Gastroesophageal sphincter (tissue), 4 donors: Measurements from ENCODE around the gene MCMBP. TPM values are rescaled to one million over a fixed set of nuclear protein-coding genes. Genes with fewer than 3 reads are reported as not detected.

Experiments used
- ATAC-seq: fragments of 150-250 bp; one replicate; pipeline ENCODE4 v1.9.1; 2016; ENCODE audit warnings: mild to moderate bottlenecking, moderate library complexity
- H3K27ac ChIP-seq, 4 donors: fragments of 200-600 bp; sonication (generic) in 3 of 4; 1 replicate in 3 of 4; 2 replicates in 1 of 4; pipeline ENCODE4 v1.5.1; 2016 to 2019
- H3K27me3 ChIP-seq: fragments of 200-600 bp; sonication (generic); one replicate; pipeline ENCODE4 v1.5.1; 2019
- H3K36me3 ChIP-seq, 2 donors: fragments of 200-600 bp; sonication (generic); one replicate each; pipeline ENCODE4 v1.5.1; 2019; ENCODE audit warnings: control low read depth in 1 of 2
- H3K4me1 ChIP-seq, 3 donors: fragments of 200-600 bp; sonication (generic); 1 replicate in 2 of 3; 2 replicates in 1 of 3; pipeline ENCODE4 v1.5.1; 2016 to 2019; ENCODE audit warnings: control low read depth in 2 of 3
- H3K4me3 ChIP-seq, 2 donors: fragments of 200-600 bp; sonication (generic); one replicate each; pipeline ENCODE4 v1.5.1; 2019; ENCODE audit warnings: mild to moderate bottlenecking in 1 of 2, moderate library complexity in 1 of 2
- H3K9me3 ChIP-seq, 3 donors: fragments of 200-600 bp; sonication (generic); one replicate each; pipeline ENCODE4 v1.5.1; 2017 to 2019; ENCODE audit warnings: control low read depth in 2 of 3
- CTCF ChIP-seq, 4 experiments: fragments of 200-600 bp in 2 of 4; fragments of 450-650 bp in 2 of 4; sonication (generic) in 1 of 4; IDR thresholded peaks; one replicate each; pipeline ENCODE4 v1.5.1; 2017 to 2019; ENCODE audit warnings: antibody characterized with exemption in 4 of 4, mild to moderate bottlenecking in 2 of 4, moderate library complexity in 2 of 4
- EP300 ChIP-seq: sonication (generic); formaldehyde crosslinking; IDR thresholded peaks from one replicate; pipeline ENCODE4 v1.6.1; 2017; ENCODE audit warnings: antibody characterized with exemption, mild to moderate bottlenecking
- POLR2A ChIP-seq, 2 donors: fragments of 450-650 bp; IDR thresholded peaks; one replicate each; pipeline ENCODE4 v1.6.1; 2017; ENCODE audit warnings: antibody characterized with exemption in 2 of 2, mild to moderate bottlenecking in 2 of 2, moderate library complexity in 1 of 2
- POLR2AphosphoS5 ChIP-seq: sonication (generic); formaldehyde crosslinking; IDR thresholded peaks from one replicate; pipeline ENCODE4 v1.6.1; 2017; ENCODE audit warnings: antibody characterized with exemption
- WGBS, 2 donors: methylation state at CpG; one replicate each; pipeline ENCODE4 v1.1.5; 2018; ENCODE audit warnings: low coverage in 1 of 2; 5-methylcytosine and 5-hydroxymethylcytosine counted together
- total RNA-seq, 4 donors: library from RNA; depleted of rRNA; stranded (reverse); fragments of >200 nt; gene quantifications; one replicate each; pipeline ENCODE4 v1.1.0, GENCODE V29; 2016

The MCMBP gene
- total RNA-seq = 10 to 100 TPM; 45.0 to 68.0 (median 54.8) TPM

GRCh38 chr10:119872610-119872859 lies at the start of gene MCMBP:
TSS of gene MCMBP (minus strand) at chr10:119872843. CDS start at chr10:119872584, 259 bp downstream.
- no peaks in the 10 kb centered on the region for H3K27me3 ChIP-seq
- ATAC-seq = peak; percentile 46
- WGBS, 2 donors = no CpG with 5 or more reads among the region's 42 CpGs
- peak within 1 kb of the TSS; percentile 86 to 94 for H3K4me3 ChIP-seq
- H3K9me3 ChIP-seq = no peaks in the 10 kb centered on the region
- TF ChIP-seq POLR2A (IDR thresholded peaks at IDR 0.05) (peak; percentile 63 to 86), CTCF (IDR thresholded peaks at IDR 0.05) (no peak)
- H3K36me3 ChIP-seq = no peaks in the 10 kb centered on the region
- peak within 1 kb of the TSS; percentile 68 to 89 (median 84) for H3K27ac ChIP-seq
- peaks cover 0 to 52% (median 7%) of the 10 kb centered on the region in 3 donors for H3K4me1 ChIP-seq

DNA sequence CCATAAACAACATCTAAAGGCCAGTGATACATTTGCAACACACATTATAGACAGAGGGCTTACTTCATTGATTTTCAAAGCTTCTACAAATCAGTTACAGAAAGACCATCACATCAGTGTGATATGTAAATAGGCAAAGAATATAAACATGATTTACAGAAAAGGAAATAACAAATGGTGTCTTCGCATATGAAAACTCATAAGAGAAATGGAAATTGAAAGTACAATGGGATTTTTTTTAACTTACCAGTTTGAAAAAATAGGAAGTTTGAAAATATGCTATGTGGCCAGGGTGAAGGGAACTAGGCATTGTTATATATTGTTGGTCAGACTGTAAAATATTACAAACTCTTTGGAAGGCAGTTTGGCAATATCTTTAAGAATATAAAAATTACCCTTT lies 47.2 kb upstream of the MCMBP start:
- Histone ChIP-seq H3K4me1 (no peaks in the 10 kb centered on the region), H3K4me3 (no peak overlapping the region), H3K27me3 (no peaks in the 10 kb centered on the region), H3K27ac (no peak overlapping the region), H3K36me3 (peaks cover 6 to 100% of the 10 kb centered on the region in 2 donors), H3K9me3 (no peaks in the 10 kb centered on the region)
- ATAC-seq = no peak
- 83 to 84% methylated on average over 1 of the region's 1 CpG for whole genome bisulfite sequencing, 2 donors
- TF ChIP-seq POLR2A (IDR thresholded peaks at IDR 0.05) (no peak), EP300 (no peak), POLR2AphosphoS5 (no peak), CTCF (IDR thresholded peaks at IDR 0.05) (no peak)

GRCh38 chr10:119919271-119919670 lies 46.6 kb upstream of the MCMBP start:
- H3K36me3 ChIP-seq = peaks cover 6 to 100% of the 10 kb centered on the region in 2 donors
- H3K4me3 ChIP-seq = no peak overlapping the region
- no peaks in the 10 kb centered on the region for H3K27me3 ChIP-seq
- H3K27ac ChIP-seq = no peak overlapping the region
- no peak for ATAC-seq
- 77 to 93% methylated on average over 2 of the region's 3 CpGs for WGBS, 2 donors
- no peak for TF ChIP-seq CTCF (IDR thresholded peaks at IDR 0.05)
- TF ChIP-seq POLR2AphosphoS5 = no peak
- TF ChIP-seq EP300 = no peak
- TF ChIP-seq POLR2A (IDR thresholded peaks at IDR 0.05) = no peak
- no peaks in the 10 kb centered on the region for H3K4me1 ChIP-seq
- H3K9me3 ChIP-seq = no peaks in the 10 kb centered on the region

DNA sequence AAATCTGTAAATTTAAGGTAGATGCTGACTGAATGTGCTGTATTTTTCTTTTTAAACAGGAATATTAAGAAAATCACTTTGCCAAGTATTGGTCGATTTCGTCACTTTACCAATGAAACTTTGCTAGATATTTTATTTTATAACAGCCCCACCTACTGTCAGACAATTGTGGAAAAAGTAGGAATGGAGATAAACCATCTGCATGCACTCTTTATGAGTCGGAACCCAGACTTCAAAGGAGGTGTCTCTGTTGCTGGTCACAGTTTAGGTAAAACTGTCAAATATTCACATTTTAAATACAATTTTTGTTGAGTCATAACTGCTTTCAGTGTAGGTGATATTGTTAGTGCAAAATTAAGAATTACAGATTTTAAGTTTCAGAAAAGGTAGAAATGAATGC lies 45.1 kb upstream of the MCMBP start:
- H3K9me3 ChIP-seq = no peaks in the 10 kb centered on the region
- no peak for TF ChIP-seq CTCF (IDR thresholded peaks at IDR 0.05)
- TF ChIP-seq POLR2A (IDR thresholded peaks at IDR 0.05) = no peak
- TF ChIP-seq EP300 = no peak
- TF ChIP-seq POLR2AphosphoS5 = no peak
- no peaks in the 10 kb centered on the region for H3K27me3 ChIP-seq
- H3K36me3 ChIP-seq = peaks cover 6 to 100% of the 10 kb centered on the region in 2 donors
- H3K4me1 ChIP-seq = no peaks in the 10 kb centered on the region
- no peak overlapping the region for H3K4me3 ChIP-seq
- 41 to 56% methylated on average over 3 of the region's 3 CpGs for WGBS, 2 donors
- ATAC-seq = no peak
- H3K27ac ChIP-seq = no peak overlapping the region

DNA sequence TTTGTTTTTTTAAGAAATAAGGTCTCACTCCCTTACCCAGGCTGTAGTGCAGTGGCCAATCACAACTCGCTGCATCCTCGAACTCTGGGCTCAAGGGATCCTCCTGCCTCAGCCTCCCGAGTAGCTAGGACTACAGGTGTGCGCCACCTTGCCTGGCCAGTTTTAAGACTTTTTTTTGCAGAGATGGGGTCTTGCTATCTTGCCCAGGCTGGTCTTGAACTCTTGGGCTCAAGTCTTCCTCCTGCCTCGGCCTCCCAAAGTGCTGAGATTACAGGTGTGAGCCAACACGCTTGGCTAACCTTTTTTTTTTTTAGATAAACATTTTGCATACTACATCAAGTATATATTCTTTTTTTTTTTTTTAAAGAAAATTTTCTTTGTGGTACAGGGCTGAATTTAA lies 38.0 kb upstream of the MCMBP start:
- H3K36me3 ChIP-seq = peaks cover 0 to 100% of the 10 kb centered on the region in 2 donors

More for the DNA sequence above, 38.0 kb upstream of the MCMBP start:
- H3K9me3 ChIP-seq = no peaks in the 10 kb centered on the region
- H3K27ac ChIP-seq = no peak overlapping the region
- no peak for ATAC-seq
- H3K4me3 ChIP-seq = no peak overlapping the region
- WGBS, 2 donors = 92 to 100% methylated on average over 4 to 6 of the region's 6 CpGs
- no peaks in the 10 kb centered on the region for H3K4me1 ChIP-seq
- no peaks in the 10 kb centered on the region for H3K27me3 ChIP-seq
- TF ChIP-seq CTCF (IDR thresholded peaks at IDR 0.05) = no peak
- TF ChIP-seq POLR2A (IDR thresholded peaks at IDR 0.05) = no peak
- no peak for TF ChIP-seq EP300
- no peak for TF ChIP-seq POLR2AphosphoS5
